Stomach (tissue), 4 donors: ENCODE results near the gene PIP5K1B.

Experiments
- CTCF ChIP-seq, 7 experiments: fragments of 450-650 bp in 4 of 7; fragments of 200-600 bp in 3 of 7; sonication (generic) in 3 of 7; IDR thresholded peaks; one replicate each; pipeline ENCODE4 v1.5.1; 2016 to 2019; ENCODE audit warnings: antibody characterized with exemption in 7 of 7, control low read depth in 2 of 7, mild to moderate bottlenecking in 1 of 7
- POLR2AphosphoS5 ChIP-seq, 3 donors: sonication (generic); formaldehyde crosslinking; IDR thresholded peaks; one replicate each; pipeline ENCODE4 v1.6.1; 2016; ENCODE audit warnings: antibody characterized with exemption in 3 of 3

- no peak for TF ChIP-seq POLR2AphosphoS5 (IDR thresholded peaks at IDR 0.05)
- TF ChIP-seq CTCF (IDR thresholded peaks at IDR 0.05), result no peak
Measured at GRCh38 chr9:68750255-68750654, 45.2 kb downstream of the PIP5K1B start.
